Stimulated activated naive CD8-positive, alpha-beta T cell treated with anti-CD3 and anti-CD28 coated beads, Interleukin-15, amount 100 ng/mL, for 72 hours (primary cell): Measurements from ENCODE around the gene SULT1A3.
"Not testable (repeated sequence)": the region's sequence is repeated elsewhere in the genome, so short reads cannot be mapped to it uniquely, and the experiment has no call there.

Experiments
- ATAC-seq: fragments of 150-1000 bp; cut with Tn5 transposase; 2 replicates; pipeline ENCODE4 v1.10.0; 2021; ENCODE audit warnings: mild to moderate bottlenecking, moderate library complexity
- DNase-seq, 2 donors: peaks; one replicate each; pipeline ENCODE4 v3.0.0; 2021 to 2022
- H3K27ac Mint-ChIP-seq, 2 donors: one replicate each; pipeline ENCODE4 v1.8.0; 2022; ENCODE audit warnings: mild to moderate bottlenecking in 2 of 2, mixed read lengths in 2 of 2, moderate library complexity in 2 of 2
- H3K27me3 Mint-ChIP-seq: one replicate; pipeline ENCODE4 v1.8.0; 2022; ENCODE audit warnings: mixed read lengths
- H3K4me1 Mint-ChIP-seq: one replicate; pipeline ENCODE4 v1.8.0; 2022; ENCODE audit warnings: mild to moderate bottlenecking, mixed read lengths
- H3K4me3 Mint-ChIP-seq, 2 donors: one replicate each; pipeline ENCODE4 v1.8.0; 2022; ENCODE audit warnings: mild to moderate bottlenecking in 2 of 2, mixed read lengths in 2 of 2, moderate library complexity in 1 of 2
- H3K9me3 Mint-ChIP-seq, 2 donors: one replicate each; pipeline ENCODE4 v1.8.0; 2022; ENCODE audit warnings: mixed read lengths in 2 of 2

The SULT1A3 gene

DNA sequence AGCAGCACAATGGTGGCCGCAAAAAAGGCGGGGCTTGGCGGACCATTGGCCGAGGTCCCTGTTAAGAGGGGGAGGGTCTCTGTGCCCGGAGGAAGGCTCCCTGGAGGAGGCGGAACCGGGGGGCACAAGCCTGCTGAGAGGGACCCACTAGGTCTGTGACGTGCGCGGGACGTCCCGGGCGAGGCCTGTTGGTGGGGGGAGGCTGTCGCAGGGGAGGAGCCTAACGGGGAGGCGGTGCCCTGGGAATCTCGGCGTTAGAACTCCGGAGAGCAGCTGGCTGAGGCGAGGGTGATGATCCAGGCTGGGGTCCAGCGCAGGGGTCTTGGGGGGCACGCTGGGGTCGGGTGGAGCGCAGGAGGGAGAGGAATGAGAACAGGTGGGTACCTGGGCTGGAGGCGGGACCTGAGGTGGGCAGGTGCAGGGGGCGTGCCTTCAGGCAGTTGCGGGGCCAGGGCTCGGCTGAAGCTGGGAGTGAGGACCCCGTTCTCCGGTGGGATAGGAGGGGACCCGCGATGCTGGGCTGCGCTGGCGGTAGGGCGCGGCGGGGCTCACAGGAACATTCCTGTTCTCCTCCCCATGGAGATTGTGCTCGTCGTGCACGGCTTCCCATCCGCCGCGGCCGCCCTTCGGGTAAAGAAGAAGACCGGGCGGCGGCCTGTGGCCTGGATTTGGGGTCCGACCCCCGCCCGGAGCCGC lies 6.6 kb downstream of the SULT1A3 start:
- ATAC-seq (peak; percentile 62), DNase-seq (peak; percentile 4 to 17)
- not testable (repeated sequence) for H3K27me3 Mint-ChIP-seq, H3K9me3 Mint-ChIP-seq, H3K4me3 Mint-ChIP-seq, H3K27ac Mint-ChIP-seq, H3K4me1 Mint-ChIP-seq

DNA sequence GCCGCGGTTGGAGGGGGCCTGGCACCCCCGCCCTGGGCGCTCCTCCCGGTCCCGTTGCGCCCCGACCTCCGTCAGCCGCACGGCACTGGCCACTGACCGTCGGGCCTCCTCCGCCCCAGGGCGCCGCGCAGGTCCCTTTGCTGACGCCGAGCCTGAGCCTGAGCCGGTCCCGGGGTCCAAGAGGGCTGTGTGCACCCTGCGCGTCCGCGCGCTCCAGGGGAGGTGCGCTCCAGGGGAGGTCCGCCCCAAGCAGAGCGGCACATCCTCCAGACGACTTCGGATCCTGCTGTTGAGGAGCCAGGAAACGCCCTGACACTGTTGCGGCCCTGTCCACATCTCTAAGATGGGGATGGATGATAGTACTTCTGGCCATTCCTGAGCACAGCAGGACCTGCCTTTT lies 7.2 kb downstream of the SULT1A3 start:
- DNase-seq, result not testable (repeated sequence)

DNA sequence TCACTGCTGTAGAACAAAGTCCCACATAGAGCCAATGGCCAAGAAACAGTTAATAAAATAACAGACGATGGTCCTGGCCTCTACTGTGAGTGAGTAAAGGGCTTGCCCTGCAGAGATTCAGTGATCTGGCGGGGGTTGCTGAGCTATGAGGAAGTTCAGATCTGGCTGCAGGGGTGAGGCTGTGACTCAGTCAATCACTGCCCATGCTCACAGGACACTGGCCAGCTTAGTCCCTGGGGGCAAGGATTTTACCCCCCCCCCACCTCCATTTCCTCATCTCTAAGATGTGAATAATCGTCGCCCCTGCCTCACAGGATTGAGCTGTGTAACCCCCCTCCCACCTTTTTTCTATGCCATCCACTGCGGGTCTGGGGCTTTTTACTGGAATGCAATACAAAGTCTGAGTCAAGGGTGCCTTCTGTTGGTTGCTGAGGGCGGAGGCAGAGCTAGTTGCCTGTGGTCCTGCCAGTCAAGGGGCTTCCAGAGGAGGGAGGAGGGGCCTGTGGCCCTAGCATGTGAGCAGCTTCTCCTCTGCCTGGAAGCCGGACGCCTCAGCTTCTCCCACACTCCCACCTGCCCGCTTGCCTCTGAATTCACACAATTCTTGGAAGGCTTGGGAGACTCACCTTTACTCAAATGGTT lies 8.1 kb downstream of the SULT1A3 start:
- not testable (repeated sequence) for H3K27ac Mint-ChIP-seq, H3K4me1 Mint-ChIP-seq, H3K27me3 Mint-ChIP-seq, H3K4me3 Mint-ChIP-seq, DNase-seq, H3K9me3 Mint-ChIP-seq
- peak; percentile 40 for ATAC-seq

More for the DNA sequence above, 7.2 kb downstream of the SULT1A3 start:
- H3K9me3 Mint-ChIP-seq, H3K4me1 Mint-ChIP-seq, H3K27ac Mint-ChIP-seq, H3K4me3 Mint-ChIP-seq, H3K27me3 Mint-ChIP-seq: not testable (repeated sequence)
- ATAC-seq, result peak; percentile 72

DNA sequence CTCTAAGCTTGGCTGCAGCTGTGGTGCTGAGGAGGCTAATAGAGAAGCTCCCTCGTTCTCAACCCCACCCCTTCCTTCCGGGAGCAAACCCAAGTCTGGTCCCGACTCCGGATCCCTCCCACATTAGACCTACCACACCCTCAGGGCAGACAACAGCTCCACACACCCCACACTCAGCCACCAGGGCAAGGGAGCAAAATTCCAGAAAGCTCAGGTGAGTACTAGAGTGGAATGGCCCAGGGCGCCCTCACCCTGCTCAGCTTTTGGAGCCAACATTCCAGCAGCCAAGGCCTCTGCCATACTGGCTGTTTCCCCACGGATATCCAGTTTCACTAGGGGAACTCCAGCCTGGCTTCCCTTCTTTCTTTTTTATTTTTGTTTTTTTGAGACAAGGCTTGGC lies 10.0 kb downstream of the SULT1A3 start:
- not testable (repeated sequence) for ATAC-seq, H3K27me3 Mint-ChIP-seq, H3K4me1 Mint-ChIP-seq, H3K9me3 Mint-ChIP-seq, H3K4me3 Mint-ChIP-seq
- H3K27ac Mint-ChIP-seq, result peak overlapping the region in 1 of 2 donors; percentile 27
- DNase-seq, result peak in 1 of 2 donors; percentile 5

DNA sequence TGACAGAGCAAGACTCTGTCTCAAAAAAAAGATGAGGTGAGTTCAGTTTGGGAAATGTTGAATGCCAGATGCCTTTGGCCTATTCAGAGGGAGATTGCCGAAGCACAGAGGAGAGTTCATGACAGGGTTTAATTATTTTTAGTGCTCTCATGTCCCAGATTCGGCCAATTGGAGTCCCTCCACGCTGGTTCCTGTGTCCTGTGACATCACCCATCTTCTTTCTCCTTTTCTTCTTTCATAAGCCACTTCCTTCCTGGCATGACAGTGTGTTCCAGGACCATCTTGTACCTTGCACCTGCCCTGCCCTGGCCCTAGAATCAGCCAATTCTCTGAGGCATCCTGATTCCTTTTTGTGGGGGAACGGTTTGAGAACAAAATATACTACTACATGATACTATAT lies 12.4 kb downstream of the SULT1A3 start:
- H3K27ac Mint-ChIP-seq, H3K27me3 Mint-ChIP-seq, DNase-seq, H3K4me1 Mint-ChIP-seq, H3K9me3 Mint-ChIP-seq, H3K4me3 Mint-ChIP-seq: not testable (repeated sequence)
- ATAC-seq, result peak; percentile 74

DNA sequence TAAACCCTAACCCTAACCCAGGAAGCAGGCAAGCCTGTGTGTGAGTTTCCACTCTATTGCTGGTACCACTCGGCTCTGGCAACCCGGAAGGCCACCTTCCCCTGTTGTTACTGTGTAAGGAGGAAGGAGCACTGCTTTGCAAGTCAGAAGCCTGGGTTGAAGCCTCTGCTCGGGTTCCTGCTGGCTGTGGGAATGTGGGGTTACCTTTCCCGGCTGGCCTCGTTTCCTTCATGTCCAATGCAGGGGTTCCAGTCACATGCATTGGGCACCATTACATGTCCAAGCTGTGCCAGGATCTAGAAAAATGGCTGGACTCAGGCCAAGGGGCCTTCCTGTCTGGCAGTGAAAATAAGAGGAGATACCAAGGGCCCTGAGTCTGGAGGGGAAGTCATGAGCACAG lies 18.0 kb downstream of the SULT1A3 start:
- H3K4me3 Mint-ChIP-seq, H3K4me1 Mint-ChIP-seq, ATAC-seq, H3K27ac Mint-ChIP-seq, H3K9me3 Mint-ChIP-seq, H3K27me3 Mint-ChIP-seq: not testable (repeated sequence)
- DNase-seq, result peak in 1 of 2 donors; percentile 9

DNA sequence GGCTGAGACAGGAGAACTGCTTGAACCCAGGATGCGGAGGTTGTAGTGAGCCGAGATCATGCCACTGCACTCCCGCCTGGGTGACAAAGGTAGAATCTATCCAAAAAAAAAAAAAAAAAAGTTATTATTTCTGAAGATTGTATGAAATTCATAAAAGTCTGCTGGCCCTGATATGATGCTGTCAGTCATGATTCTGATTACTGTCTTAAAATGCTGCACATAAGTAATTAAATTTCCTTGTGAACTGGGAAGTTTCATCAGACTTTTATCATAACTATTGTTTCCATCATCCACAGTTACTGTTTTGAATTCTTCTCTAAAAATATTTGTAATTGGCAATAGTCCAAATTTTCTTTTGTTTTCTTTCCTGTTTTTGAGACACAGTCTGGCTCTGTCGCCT lies 49.3 kb downstream of the SULT1A3 start, which contains the start of gene NPIPB13:
NPIPB13 (minus strand) TSS at position 101 of the 400 bp plus-strand sequence. CDS start 2,906 bp downstream, outside the sequence.
- not testable (repeated sequence) for H3K9me3 Mint-ChIP-seq, DNase-seq, H3K27ac Mint-ChIP-seq, H3K4me1 Mint-ChIP-seq, ATAC-seq, H3K4me3 Mint-ChIP-seq, H3K27me3 Mint-ChIP-seq
